AG04449 (cell line): Measurements from ENCODE around the gene BRD7.

Experiments
- CTCF ChIA-PET: fragments of 350-600 bp; formaldehyde crosslinking; extraction: SDS; loops from one replicate; lab custom pipeline; 2021; ENCODE audit warnings: antibody characterized with exemption; lab: Yijun Ruan, JAX
- POLR2A ChIA-PET: fragments of 400-600, 350-600 bp; formaldehyde crosslinking; extraction: SDS; loops from one replicate; lab custom pipeline; 2020; ENCODE audit warnings: antibody characterized with exemption, inconsistent platforms; lab: Yijun Ruan, JAX
- DNase-seq: peaks from one replicate; pipeline ENCODE4 v3.0.0-alpha.2; 2010; ENCODE audit warnings: low read depth, low spot score
- H3K4me3 ChIP-seq: 2 replicates; pipeline ENCODE4 v1.5.1; 2011; ENCODE audit warnings: low read depth, mild to moderate bottlenecking, control low read depth, low read length
- TF ChIP-seq, protein P1 (sequence below): IDR thresholded peaks from one replicate; pipeline ENCODE4 v1.5.1; 2011; ENCODE audit warnings: mild to moderate bottlenecking, moderate library complexity, low read length, control low read depth, inconsistent platforms; ENCODE audit not compliant: insufficient read depth; ENCODE audit errors: missing control alignments

The BRD7 gene

GRCh38 chr16:50293994-50294855, 74.6 kb downstream of the BRD7 start:
- CTCF ChIA-PET: interaction anchor here (1.8 kb wide), 1 partner anchor 13 kb away, joined by 4 read pairs; no protein-coding TSS in a partner anchor
- TF ChIP-seq, protein P1, sequence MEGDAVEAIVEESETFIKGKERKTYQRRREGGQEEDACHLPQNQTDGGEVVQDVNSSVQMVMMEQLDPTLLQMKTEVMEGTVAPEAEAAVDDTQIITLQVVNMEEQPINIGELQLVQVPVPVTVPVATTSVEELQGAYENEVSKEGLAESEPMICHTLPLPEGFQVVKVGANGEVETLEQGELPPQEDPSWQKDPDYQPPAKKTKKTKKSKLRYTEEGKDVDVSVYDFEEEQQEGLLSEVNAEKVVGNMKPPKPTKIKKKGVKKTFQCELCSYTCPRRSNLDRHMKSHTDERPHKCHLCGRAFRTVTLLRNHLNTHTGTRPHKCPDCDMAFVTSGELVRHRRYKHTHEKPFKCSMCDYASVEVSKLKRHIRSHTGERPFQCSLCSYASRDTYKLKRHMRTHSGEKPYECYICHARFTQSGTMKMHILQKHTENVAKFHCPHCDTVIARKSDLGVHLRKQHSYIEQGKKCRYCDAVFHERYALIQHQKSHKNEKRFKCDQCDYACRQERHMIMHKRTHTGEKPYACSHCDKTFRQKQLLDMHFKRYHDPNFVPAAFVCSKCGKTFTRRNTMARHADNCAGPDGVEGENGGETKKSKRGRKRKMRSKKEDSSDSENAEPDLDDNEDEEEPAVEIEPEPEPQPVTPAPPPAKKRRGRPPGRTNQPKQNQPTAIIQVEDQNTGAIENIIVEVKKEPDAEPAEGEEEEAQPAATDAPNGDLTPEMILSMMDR: no peak

DNA sequence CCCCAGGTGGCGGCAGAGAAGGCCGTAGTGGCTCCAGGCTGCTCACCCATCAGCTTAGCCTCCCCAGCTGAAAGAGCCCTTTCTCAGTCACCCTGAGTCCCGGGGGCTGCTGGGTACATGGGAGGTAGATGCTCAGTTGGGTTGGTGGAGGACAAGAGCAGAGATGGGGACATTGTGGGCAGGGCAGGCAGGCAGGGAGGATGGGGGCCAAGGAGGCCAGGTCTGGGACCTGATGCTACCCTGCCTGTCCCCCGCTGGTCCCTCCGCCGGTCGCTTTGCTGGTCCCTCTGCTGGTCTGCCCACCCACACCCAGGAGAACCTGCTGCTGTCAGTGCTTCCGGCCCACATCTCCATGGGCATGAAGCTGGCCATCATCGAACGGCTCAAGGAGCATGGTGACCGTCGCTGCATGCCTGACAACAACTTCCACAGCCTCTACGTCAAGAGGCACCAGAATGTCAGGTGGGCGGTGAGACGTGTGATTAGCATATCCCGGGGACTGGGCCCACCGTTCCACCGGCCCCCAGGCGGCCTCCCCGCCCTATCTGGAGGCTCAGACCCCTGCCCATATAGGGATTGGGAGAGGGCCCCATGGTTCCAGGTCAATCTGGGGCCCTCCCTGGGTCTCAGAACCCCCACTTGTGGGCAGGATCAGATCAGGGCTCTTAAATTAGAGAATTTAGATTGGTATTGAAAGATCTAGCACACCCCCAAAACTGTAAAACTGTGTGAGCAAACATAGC, 75.6 kb downstream of the BRD7 start:
- ChIA-PET POLR2A (no interaction called here), CTCF (interaction anchor here (1.2 to 1.8 kb wide), 2 partner anchors 8 to 12 kb away, joined by 4 read pairs; no protein-coding TSS in a partner anchor)
- no peak overlapping the region for H3K4me3 ChIP-seq
- TF ChIP-seq, protein P1: no peak
- no peak for DNase-seq

More at GRCh38 chr16:50293994-50294855, 74.6 kb downstream of the BRD7 start:
- POLR2A ChIA-PET: no interaction called here
- DNase-seq: no peak
- no peak overlapping the region for H3K4me3 ChIP-seq

DNA sequence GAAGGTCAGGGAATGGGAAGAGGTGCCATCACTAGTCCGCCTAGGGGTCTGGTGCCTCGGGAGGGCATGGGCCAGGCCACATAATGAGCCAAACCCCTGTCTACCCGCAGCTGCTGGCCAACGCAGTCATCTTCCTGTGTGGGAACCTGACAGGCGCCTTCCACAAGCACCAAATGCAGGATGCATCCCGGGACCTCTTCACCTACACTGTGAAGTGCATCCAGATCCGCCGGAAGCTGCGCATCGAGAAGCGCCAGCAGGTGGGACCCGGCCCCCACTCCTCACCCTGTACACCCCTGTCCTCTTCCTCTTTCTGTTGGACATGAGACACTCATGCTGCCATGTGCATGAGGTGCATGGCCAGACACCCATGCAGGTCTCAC, 76.2 kb downstream of the BRD7 start:
- no peak overlapping the region for H3K4me3 ChIP-seq
- DNase-seq: no peak
- TF ChIP-seq, protein P1: no peak
- ChIA-PET POLR2A (no interaction called here), CTCF (interaction anchor here (1.2 kb wide), 1 partner anchor 9 kb away, joined by 4 read pairs; no protein-coding TSS in a partner anchor)

- ChIA-PET CTCF (interaction anchor here (1.2 kb wide), 1 partner anchor 9 kb away, joined by 4 read pairs; no protein-coding TSS in a partner anchor), POLR2A (no interaction called here)
- H3K4me3 ChIP-seq: no peak overlapping the region
- no peak for DNase-seq
- TF ChIP-seq, protein P1: no peak
Observed at GRCh38 chr16:50291719-50292565, 76.8 kb downstream of the BRD7 start.

DNA sequence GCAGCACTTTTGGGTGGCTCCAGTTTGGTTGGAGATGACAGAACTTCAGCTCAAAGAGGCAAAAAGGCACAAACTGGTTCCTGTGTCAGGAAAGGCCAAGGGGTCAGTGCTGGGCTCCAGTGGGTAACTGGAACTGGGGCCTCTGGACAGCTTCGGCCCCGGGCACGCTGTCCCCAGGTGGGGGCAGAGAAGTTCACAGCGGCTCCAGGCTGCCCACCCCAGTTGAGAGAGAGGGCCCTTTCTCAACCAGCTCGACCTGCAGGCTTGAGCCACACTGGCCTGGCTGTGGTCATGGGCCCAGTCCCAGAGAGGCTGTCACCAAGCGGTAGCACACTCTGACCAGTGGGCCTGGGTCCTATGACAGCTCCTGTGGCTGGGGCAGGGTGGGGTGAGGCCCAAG, 77.9 kb downstream of the BRD7 start:
- CTCF ChIA-PET: interaction anchor here (0.9 kb wide), 1 partner anchor 266 kb away, joined by 4 read pairs; the partner anchor contains the start of gene CNEP1R1
- TF ChIP-seq, protein P1: no peak
- H3K4me3 ChIP-seq: no peak overlapping the region
- POLR2A ChIA-PET: no interaction called here
- DNase-seq: no peak
